H9 (cell line): Measurements from ENCODE around the gene BAAT. TPM values are rescaled to one million over a fixed set of nuclear protein-coding genes. Genes with fewer than 3 reads are reported as not detected.

ENCODE experiments used
- DNase-seq: peaks from one replicate; pipeline ENCODE4 v3.0.0-alpha.2; 2017
- H2AFZ ChIP-seq: one replicate; pipeline ENCODE4 v1.6.1; 2013; ENCODE audit warnings: mild to moderate bottlenecking, low read length, control low read depth, moderate library complexity
- H2AK5ac ChIP-seq: 2 replicates; pipeline ENCODE4 v1.6.1; 2013; ENCODE audit warnings: low read length, control low read depth, mixed read lengths; ENCODE audit not compliant: insufficient read length
- H2BK120ac ChIP-seq: one replicate; pipeline ENCODE4 v1.6.1; 2013; ENCODE audit warnings: low read depth, mild to moderate bottlenecking, low read length, control low read depth, inconsistent platforms; ENCODE audit not compliant: poor library complexity, severe bottlenecking
- H2BK12ac ChIP-seq: 2 replicates; pipeline ENCODE4 v1.6.1; 2013; ENCODE audit warnings: low read length, control low read depth, mixed read lengths, low read depth; ENCODE audit not compliant: insufficient read length
- H2BK15ac ChIP-seq: 2 replicates; pipeline ENCODE4 v1.6.1; 2013; ENCODE audit warnings: low read depth, low read length, control low read depth
- H2BK20ac ChIP-seq: one replicate; pipeline ENCODE4 v1.6.1; 2013; ENCODE audit warnings: low read depth, mild to moderate bottlenecking, low read length, control low read depth, inconsistent platforms; ENCODE audit not compliant: poor library complexity, severe bottlenecking
- H2BK5ac ChIP-seq: 2 replicates; pipeline ENCODE4 v1.6.1; 2013; ENCODE audit warnings: low read length, control low read depth, mixed read lengths; ENCODE audit not compliant: insufficient read length
- H3K14ac ChIP-seq: 2 replicates; pipeline ENCODE4 v1.6.1; 2013; ENCODE audit warnings: low read length, control low read depth; ENCODE audit not compliant: insufficient read depth
- H3K18ac ChIP-seq: 2 replicates; pipeline ENCODE4 v1.6.1; 2013; ENCODE audit warnings: low read depth, mild to moderate bottlenecking, mixed read lengths, low read length, control low read depth; ENCODE audit not compliant: insufficient read length
- H3K23ac ChIP-seq: 2 replicates; pipeline ENCODE4 v1.6.1; 2013; ENCODE audit warnings: low read length, control low read depth, mixed read lengths, low read depth; ENCODE audit not compliant: insufficient read length
- H3K23me2 ChIP-seq: 2 replicates; pipeline ENCODE4 v1.6.1; 2013; ENCODE audit warnings: low read depth, mild to moderate bottlenecking, mixed read lengths, low read length, control low read depth; ENCODE audit not compliant: insufficient read length, poor library complexity, severe bottlenecking
- H3K27ac ChIP-seq: 2 replicates; pipeline ENCODE4 v1.5.1; 2013; ENCODE audit warnings: low read length, control low read depth, mixed read lengths, low read depth; ENCODE audit not compliant: insufficient read length
- H3K27me3 ChIP-seq: 2 replicates; pipeline ENCODE4 v1.6.1; 2013; ENCODE audit warnings: low read length, control low read depth, inconsistent platforms; ENCODE audit not compliant: insufficient read depth
- H3K4ac ChIP-seq: 2 replicates; pipeline ENCODE4 v1.6.1; 2013; ENCODE audit warnings: low read depth, mild to moderate bottlenecking, control low read depth, inconsistent platforms, low read length, moderate library complexity
- H3K4me1 ChIP-seq: 2 replicates; pipeline ENCODE4 v1.6.1; 2013; ENCODE audit warnings: low read length, control low read depth, inconsistent platforms; ENCODE audit not compliant: insufficient read depth
- H3K4me2 ChIP-seq: 2 replicates; pipeline ENCODE4 v1.6.1; 2013; ENCODE audit warnings: low read length, control low read depth, mixed read lengths; ENCODE audit not compliant: insufficient read length, insufficient read depth
- H3K56ac ChIP-seq: 2 replicates; pipeline ENCODE4 v1.6.1; 2013; ENCODE audit warnings: low read depth, mild to moderate bottlenecking, mixed read lengths, low read length, control low read depth; ENCODE audit not compliant: insufficient read length
- H3K79me1 ChIP-seq: 2 replicates; pipeline ENCODE4 v1.6.1; 2013; ENCODE audit warnings: low read depth, mild to moderate bottlenecking, moderate library complexity, low read length, control low read depth, inconsistent platforms; ENCODE audit not compliant: insufficient read depth, poor library complexity, severe bottlenecking
- H3K79me2 ChIP-seq: 2 replicates; pipeline ENCODE4 v1.6.1; 2013; ENCODE audit warnings: low read length, control low read depth, inconsistent platforms; ENCODE audit not compliant: insufficient read depth
- H3K9ac ChIP-seq: 2 replicates; pipeline ENCODE4 v1.6.1; 2013; ENCODE audit warnings: low read length, control low read depth, mixed read lengths; ENCODE audit not compliant: insufficient read length; ENCODE audit errors: extremely low read depth
- H3K9me3 ChIP-seq: one replicate; pipeline ENCODE4 v1.6.1; 2013; ENCODE audit warnings: low read depth, low read length, inconsistent platforms; ENCODE audit not compliant: control insufficient read depth
- H3T11ph ChIP-seq: one replicate; pipeline ENCODE4 v1.6.1; 2013; ENCODE audit warnings: mild to moderate bottlenecking, low read length, control low read depth, inconsistent platforms
- H4K20me1 ChIP-seq: one replicate; pipeline ENCODE4 v1.6.1; 2013; ENCODE audit not compliant: control insufficient read depth, insufficient read length, insufficient read depth
- H4K5ac ChIP-seq: 2 replicates; pipeline ENCODE4 v1.6.1; 2013; ENCODE audit warnings: low read depth, mild to moderate bottlenecking, mixed read lengths, low read length, control low read depth; ENCODE audit not compliant: insufficient read length
- H4K8ac ChIP-seq: replicated peaks from 2 replicates; pipeline ENCODE4 v1.6.1; 2013; ENCODE audit warnings: low read length, control low read depth, mixed read lengths, low read depth; ENCODE audit not compliant: insufficient read length
- H4K91ac ChIP-seq: 2 replicates; pipeline ENCODE4 v1.6.1; 2013; ENCODE audit warnings: low read depth, mild to moderate bottlenecking, moderate library complexity, mixed read lengths, low read length, control low read depth; ENCODE audit not compliant: insufficient read length
- H3K27ac Mint-ChIP-seq, 3 experiments: 2 replicates in 2 of 3; 3 replicates in 1 of 3; pipeline ENCODE4 v1.8.0; 2020 to 2021; ENCODE audit warnings: mixed read lengths in 3 of 3, mild to moderate bottlenecking in 1 of 3, moderate library complexity in 1 of 3
- H3K27me3 Mint-ChIP-seq: 2 replicates; pipeline ENCODE4 v1.8.0; 2021; ENCODE audit warnings: low read depth, mild to moderate bottlenecking, moderate library complexity, mixed read lengths
- H3K36me3 Mint-ChIP-seq, 3 experiments: 2 replicates in 2 of 3; 3 replicates in 1 of 3; pipeline ENCODE4 v1.8.0; 2020 to 2021; ENCODE audit warnings: low read depth in 3 of 3, mixed read lengths in 3 of 3; ENCODE audit not compliant: insufficient read depth in 1 of 3
- H3K4me1 Mint-ChIP-seq, 2 experiments: 2 replicates each; pipeline ENCODE4 v1.8.0; 2020; ENCODE audit warnings: mixed read lengths in 2 of 2
- H3K4me3 Mint-ChIP-seq, 2 experiments: 2 replicates in 1 of 2; 3 replicates in 1 of 2; pipeline ENCODE4 v1.8.0; 2020 to 2021; ENCODE audit warnings: mild to moderate bottlenecking in 2 of 2, mixed read lengths in 2 of 2, moderate library complexity in 1 of 2
- H3K9me3 Mint-ChIP-seq, 2 experiments: 2 replicates in 1 of 2; 3 replicates in 1 of 2; pipeline ENCODE4 v1.8.0; 2020; ENCODE audit warnings: mild to moderate bottlenecking in 2 of 2, mixed read lengths in 2 of 2, moderate library complexity in 1 of 2
- CTCF ChIP-seq: fragments of 200-600 bp; sonication (generic); conservative IDR thresholded peaks from 3 replicates; pipeline ENCODE4 v1.8.0; 2021; ENCODE audit warnings: antibody characterized with exemption, mild to moderate bottlenecking
- WGBS: extraction: QIAGEN DNeasy Blood & Tissue Kit; methylation state at CpG from one replicate; pipeline ENCODE4 v1.1.7; 2013; ENCODE audit warnings: missing lambda C conversion rate, low lambda C conversion rate, mixed read lengths; ENCODE audit not compliant: insufficient read length; ENCODE audit errors: extremely low coverage; 5-methylcytosine and 5-hydroxymethylcytosine counted together
- total RNA-seq: library from RNA; stranded (reverse); gene quantifications from 2 replicates; pipeline ENCODE4 v1.2.1, GENCODE V29; 2021

Gene BAAT
- total RNA-seq, 1 experiment from 2014 or later = 0.09 TPM

GRCh38 chr9:101372327-101373118, 12.3 kb downstream of the BAAT start:
- H3K4me1 Mint-ChIP-seq = peaks cover 13 to 19% of the 10 kb centered on the region in 2 experiments
- no peak overlapping the region for H2BK5ac ChIP-seq

More at GRCh38 chr9:101372327-101373118, 12.3 kb downstream of the BAAT start:
- no peak overlapping the region for H4K8ac ChIP-seq
- H3K56ac ChIP-seq = no peak overlapping the region
- no peak overlapping the region for H3K9ac ChIP-seq
- H2AK5ac ChIP-seq = no peak overlapping the region
- H3K14ac ChIP-seq = no peak overlapping the region
- no peak for DNase-seq
- H4K91ac ChIP-seq = no peak overlapping the region
- H3K79me2 ChIP-seq = no peaks in the 10 kb centered on the region
- H3K27me3 ChIP-seq = no peaks in the 10 kb centered on the region
- no peak overlapping the region for H3K27ac ChIP-seq
- H3K4me1 ChIP-seq = peaks cover 3% of the 10 kb centered on the region; the same call in 1 of the 2 replicates
- Mint-ChIP-seq H3K27ac (no peak overlapping the region; a peak in 2 of 7 replicates), H3K4me3 (no peak overlapping the region), H3K27me3 (no peaks in the 10 kb centered on the region), H3K9me3 (peaks cover 1% of the 10 kb centered on the region in 2 experiments; a peak in 3 of 5 replicates), H3K36me3 (peaks cover 0 to 2% (median 0%) of the 10 kb centered on the region in 3 experiments; a peak in 2 of 7 replicates)
- H3K23ac ChIP-seq = no peak overlapping the region
- TF ChIP-seq CTCF = no peak
- no peak overlapping the region for H2BK12ac ChIP-seq
- H3K4ac ChIP-seq = no peak overlapping the region
- no peak overlapping the region for H3K18ac ChIP-seq
- no peak overlapping the region for H2AFZ ChIP-seq
- no peaks in the 10 kb centered on the region for H3K9me3 ChIP-seq
- no peaks in the 10 kb centered on the region for H4K20me1 ChIP-seq
- no peak overlapping the region for H2BK120ac ChIP-seq
- H2BK15ac ChIP-seq = no peak overlapping the region
- no peaks in the 10 kb centered on the region for H3K79me1 ChIP-seq
- no peaks in the 10 kb centered on the region for H3K23me2 ChIP-seq
- H3T11ph ChIP-seq = no peak overlapping the region
- no peak overlapping the region for H4K5ac ChIP-seq
- no peak overlapping the region for H2BK20ac ChIP-seq
- WGBS = no CpG with 5 or more reads among the region's 2 CpGs
- H3K4me2 ChIP-seq = no peak overlapping the region
